ENCODE measurements around the gene REPIN1.
A peak's percentile ranks its signal among the peaks of the same experiment; 100 is the strongest.

DNA sequence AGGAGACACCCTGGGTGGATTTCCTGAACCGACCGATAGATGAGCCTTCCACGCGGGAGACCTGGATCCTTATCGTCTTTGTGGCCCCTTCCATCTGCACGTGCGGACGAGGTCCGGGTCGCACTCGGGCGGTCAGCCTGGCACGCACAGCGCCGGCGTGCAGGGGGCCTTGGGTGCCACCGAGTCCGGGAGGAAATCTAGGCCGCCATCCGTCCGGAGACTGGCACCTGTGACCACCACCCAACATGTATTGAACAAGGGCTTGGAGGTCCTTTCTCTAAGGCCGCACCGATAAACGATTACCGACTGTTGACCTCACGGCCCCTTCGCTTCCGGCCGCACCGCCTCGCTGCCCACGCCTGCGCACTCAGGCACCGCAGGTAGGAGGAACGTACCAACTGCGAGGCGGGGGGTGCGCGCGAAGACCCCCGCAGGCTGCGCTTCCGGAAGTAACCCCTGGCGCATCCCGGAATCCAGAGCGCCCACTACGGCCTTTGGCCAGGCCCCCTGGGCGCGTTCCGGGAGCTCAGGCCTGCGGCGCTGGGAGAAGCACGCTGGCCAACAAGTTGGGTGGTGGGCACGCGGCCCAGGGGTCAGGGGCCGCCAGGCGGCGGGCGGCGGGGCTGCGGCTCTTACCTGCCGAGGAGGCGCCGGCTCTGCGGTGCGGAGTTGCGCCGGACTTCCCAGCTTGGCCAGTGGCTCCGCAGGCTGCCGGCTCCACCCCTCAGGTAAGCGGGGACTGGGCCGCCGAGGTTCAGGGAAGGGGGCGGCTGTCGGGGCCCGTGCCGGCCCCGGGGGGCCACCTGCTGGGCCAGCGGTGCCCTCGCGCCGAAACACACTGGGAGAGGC lies 45.6 kb upstream of the REPIN1 start, which contains the start of the genes ACTR3C and LRRC61:
- TF ChIP-seq CTCF (IDR thresholded peaks at IDR 0.05; ENCODE audit: low read length): peak; percentile 47
- no peak for TF ChIP-seq EZH2 (IDR thresholded peaks at IDR 0.05; ENCODE audit: borderline replicate concordance, low read length)
